ENCODE measurements around the gene TMEM247.

TMEM247 gene

DNA sequence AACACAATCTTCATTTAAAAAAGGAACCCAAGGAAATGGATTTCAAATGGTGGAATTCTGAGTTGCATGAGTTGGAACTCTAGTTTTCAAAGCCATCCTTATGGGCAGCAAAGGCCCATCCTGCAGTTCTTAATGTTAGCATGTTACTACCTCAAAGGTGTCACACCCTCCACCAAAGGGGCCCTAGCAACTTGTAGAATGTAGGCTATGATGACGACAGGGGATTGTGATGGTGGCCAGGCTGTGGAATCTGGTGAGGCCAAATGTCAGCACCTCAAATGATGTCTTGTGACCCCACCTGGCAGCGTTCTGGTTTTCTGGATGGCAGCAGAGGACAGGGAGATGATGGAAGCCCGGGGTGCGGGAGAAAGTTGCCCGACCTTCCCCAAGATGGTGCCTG lies at the start of gene TMEM247:
TMEM247 (plus strand) TSS at position 301 of the 400 bp plus-strand sequence.
- DNase-seq = no peak

- DNase-seq = no peak
Measured at GRCh38 chr2:46430413-46430812, 49.0 kb upstream of the TMEM247 start.

DNA sequence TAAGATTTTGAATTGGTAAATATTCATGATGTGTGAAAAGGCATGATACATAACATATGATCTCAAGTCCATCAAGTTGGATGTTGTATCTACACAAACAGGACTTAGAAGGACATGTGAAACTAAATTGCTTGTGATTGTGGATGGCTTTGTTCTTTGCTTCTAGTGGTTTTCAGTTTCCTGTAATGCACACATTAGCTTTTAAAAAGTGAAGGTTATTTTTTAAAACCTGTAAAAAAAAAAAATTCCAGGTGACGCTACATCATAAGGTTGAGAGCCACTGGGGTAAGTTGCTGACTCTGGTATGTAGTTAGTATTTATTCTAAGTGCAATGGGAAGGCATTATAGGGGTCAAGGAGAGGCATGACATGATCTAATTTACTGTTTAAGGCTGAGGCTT lies 48.4 kb upstream of the TMEM247 start:
- no peak for DNase-seq

- no peak for DNase-seq
Measured at GRCh38 chr2:46431481-46432235, 47.7 kb upstream of the TMEM247 start.

GRCh38 chr2:46434851-46435273 lies 44.5 kb upstream of the TMEM247 start:
- DNase-seq = no peak

GRCh38 chr2:46435353-46435752 lies 44.0 kb upstream of the TMEM247 start:
- no peak for DNase-seq

DNA sequence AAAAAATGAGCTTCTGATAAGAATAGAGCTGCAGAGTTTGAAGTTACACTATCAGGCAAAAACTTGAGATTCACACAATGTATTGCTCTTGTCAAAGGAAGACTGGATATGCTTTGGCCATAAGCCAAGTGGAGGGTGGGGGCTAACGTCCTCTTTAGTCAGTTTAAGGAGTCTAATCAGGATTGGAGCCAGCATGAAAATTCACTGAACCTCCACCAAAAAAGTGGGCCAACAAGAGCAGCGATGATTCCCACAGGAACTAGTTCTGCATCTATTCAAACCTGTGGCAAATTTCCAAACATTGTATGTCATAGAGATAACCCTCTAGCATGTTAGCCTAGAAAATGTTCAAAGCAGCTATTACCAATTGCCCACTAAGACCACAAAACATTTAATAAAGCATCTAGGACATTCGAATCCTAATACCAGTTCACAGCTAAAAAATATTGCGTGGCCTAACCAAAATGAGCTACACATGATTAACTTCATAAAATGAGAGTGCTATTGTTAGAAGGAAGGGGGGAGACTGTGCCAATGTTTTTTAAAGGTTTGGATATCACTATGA lies 43.5 kb upstream of the TMEM247 start:
- no peak for DNase-seq

DNA sequence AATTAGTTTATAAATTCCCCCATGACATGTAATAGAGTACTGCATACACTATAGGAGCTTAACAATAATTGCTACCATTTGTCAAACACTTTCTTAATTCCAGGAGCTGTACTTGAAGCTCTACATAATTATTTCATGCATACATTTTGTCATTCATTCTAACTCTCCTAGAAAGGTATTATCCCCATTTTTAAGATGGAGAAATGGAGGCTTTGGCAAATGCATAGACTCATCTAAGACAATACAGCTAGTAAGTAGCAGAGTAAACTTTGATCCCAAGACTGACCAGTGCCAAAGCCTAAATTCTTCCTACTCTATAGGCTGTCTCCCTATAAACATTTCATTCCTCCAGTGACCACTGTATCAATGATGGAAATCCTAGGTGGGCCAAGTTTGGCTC lies 42.6 kb upstream of the TMEM247 start:
- no peak for DNase-seq

DNA sequence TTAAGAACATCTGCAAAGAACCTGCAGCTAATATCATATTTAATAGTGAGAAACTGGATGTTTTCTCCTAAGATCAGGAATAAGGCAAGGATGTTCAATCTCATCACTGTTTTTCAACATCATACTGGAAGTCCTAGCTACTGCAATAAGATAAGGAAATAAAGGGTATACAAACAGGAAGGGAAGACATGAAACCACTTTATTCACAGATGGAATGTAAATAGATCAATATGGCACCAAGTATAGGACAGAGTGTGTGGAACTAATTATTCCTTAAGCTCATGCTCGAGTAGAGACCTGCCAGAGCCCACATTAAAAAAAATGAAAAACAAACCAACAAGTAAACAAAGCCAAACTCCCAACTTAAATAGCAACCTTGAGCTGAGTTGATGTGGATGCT lies 41.3 kb upstream of the TMEM247 start:
- DNase-seq = no peak

DNA sequence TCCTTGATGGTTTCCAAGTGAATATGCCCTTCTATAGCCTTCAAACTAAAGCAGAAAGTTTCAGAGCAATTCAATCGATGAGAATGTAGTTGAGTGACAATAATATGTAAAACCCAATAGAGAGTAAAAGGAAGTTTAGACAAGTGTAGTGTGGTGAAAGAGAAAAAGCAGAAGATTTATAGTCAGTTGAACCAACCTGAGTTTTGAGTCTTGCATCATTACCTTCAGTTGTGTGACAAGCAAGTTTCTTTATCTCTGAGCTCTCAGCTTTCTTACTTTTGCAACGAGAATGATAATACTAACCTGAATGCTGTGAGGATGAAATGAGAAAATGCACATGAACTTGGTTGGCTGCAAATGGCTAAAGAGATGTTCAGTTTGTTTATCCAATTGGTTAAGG lies 40.6 kb upstream of the TMEM247 start:
- no peak for DNase-seq

- DNase-seq = no peak
Measured at GRCh38 chr2:46439582-46439981, 39.8 kb upstream of the TMEM247 start.

DNA sequence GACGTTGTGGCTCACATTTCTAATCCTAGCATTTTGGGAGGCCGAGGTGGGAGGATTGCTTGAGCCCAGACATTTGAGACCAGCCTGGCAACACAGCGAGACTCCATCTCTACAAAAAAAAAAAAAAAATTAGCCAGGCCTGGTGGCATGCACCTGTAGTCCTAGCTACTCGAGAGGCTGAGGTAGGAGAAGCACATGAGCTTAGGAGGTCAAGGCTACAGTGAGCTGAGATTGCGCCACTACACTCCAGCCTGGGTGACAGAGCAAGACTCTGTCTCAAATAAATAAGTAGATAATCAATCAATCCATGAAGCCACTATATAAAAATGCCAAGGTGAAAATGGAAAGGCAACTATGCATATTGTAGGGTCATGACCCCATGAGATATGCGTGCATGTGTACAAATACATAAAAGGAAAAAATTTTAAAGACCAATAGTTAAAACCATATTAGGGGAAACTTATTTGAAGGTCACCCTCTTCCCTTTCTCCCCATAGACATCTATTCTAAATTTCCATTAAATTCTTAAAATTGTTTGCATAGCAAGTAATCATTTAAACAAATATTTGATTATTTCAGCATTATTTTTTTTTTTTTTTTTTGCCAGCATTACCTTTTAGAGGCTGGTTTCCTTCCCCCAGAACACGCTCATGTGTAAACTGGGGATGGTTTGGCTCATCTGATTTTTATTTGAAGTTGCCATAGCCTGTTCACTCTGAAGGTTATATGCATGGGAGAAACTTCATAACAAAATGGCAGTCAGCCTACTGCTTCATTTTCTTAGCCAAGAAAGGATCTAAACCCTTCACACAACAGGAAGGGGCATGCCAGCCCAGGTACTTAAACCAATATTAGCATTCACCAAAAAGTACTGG lies 37.3 kb upstream of the TMEM247 start:
- DNase-seq = no peak

- no peak for DNase-seq
Measured at GRCh38 chr2:46444732-46445131, 34.6 kb upstream of the TMEM247 start.

- no peak for DNase-seq
Measured at GRCh38 chr2:46445556-46445955, 33.8 kb upstream of the TMEM247 start.

GRCh38 chr2:46446871-46447568 lies 32.3 kb upstream of the TMEM247 start:
- no peak for DNase-seq

- no peak for DNase-seq
Measured at GRCh38 chr2:46447649-46448048, 31.7 kb upstream of the TMEM247 start.

- no peak for DNase-seq
Measured at GRCh38 chr2:46448111-46448510, 31.3 kb upstream of the TMEM247 start.

GRCh38 chr2:46448641-46449040 lies 30.7 kb upstream of the TMEM247 start:
- no peak for DNase-seq

GRCh38 chr2:46449700-46450099 lies 29.7 kb upstream of the TMEM247 start:
- DNase-seq = no peak

- DNase-seq = no peak
Measured at GRCh38 chr2:46451131-46451711, 28.1 kb upstream of the TMEM247 start.

- DNase-seq = no peak
Measured at GRCh38 chr2:46456789-46457188, 22.6 kb upstream of the TMEM247 start.

DNA sequence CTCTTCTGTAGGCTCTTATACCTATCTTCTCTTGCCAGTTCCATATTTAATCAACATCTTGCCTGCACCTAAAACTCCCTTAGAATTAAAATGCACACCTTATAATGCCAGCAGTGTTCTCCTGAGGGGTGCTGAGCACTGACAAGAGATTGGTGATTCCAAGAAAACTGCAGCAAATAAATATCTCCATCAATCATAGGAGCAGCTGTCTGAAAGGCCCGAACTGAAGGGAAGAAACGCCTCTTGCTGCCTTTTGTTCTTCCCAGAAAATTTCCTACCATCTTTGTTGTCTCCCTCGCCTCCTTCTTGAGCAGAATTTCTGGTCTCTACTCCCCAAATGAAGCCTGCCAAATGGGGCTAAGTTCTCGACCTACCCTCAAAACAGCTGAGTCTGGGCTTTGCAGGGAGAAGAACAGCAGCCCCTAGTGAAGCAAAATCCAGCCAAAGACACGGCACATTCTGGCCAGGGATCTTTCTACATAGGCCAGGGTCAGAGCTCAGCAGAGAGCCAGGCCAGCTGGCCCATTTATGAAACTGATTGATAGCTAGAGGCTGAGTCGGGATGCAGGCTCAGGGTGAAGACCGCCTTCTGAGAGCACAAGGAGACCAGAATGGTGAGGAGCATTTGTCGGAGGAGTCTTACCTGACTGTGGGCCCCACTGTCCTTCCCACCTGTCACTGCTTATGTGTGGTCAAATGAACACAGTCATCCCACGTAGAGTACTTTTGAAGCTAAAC lies 20.4 kb upstream of the TMEM247 start:
- DNase-seq = no peak

Measured in NCI-H446 treated with DMSO at 0.1 percent for 48 hours (cell line).